ENCODE data around the gene URGCP.
A peak's percentile ranks its signal among the peaks of the same experiment; 100 is the strongest.

Gene URGCP, protein sequence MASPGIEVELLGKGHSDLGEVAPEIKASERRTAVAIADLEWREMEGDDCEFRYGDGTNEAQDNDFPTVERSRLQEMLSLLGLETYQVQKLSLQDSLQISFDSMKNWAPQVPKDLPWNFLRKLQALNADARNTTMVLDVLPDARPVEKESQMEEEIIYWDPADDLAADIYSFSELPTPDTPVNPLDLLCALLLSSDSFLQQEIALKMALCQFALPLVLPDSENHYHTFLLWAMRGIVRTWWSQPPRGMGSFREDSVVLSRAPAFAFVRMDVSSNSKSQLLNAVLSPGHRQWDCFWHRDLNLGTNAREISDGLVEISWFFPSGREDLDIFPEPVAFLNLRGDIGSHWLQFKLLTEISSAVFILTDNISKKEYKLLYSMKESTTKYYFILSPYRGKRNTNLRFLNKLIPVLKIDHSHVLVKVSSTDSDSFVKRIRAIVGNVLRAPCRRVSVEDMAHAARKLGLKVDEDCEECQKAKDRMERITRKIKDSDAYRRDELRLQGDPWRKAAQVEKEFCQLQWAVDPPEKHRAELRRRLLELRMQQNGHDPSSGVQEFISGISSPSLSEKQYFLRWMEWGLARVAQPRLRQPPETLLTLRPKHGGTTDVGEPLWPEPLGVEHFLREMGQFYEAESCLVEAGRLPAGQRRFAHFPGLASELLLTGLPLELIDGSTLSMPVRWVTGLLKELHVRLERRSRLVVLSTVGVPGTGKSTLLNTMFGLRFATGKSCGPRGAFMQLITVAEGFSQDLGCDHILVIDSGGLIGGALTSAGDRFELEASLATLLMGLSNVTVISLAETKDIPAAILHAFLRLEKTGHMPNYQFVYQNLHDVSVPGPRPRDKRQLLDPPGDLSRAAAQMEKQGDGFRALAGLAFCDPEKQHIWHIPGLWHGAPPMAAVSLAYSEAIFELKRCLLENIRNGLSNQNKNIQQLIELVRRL

DNA sequence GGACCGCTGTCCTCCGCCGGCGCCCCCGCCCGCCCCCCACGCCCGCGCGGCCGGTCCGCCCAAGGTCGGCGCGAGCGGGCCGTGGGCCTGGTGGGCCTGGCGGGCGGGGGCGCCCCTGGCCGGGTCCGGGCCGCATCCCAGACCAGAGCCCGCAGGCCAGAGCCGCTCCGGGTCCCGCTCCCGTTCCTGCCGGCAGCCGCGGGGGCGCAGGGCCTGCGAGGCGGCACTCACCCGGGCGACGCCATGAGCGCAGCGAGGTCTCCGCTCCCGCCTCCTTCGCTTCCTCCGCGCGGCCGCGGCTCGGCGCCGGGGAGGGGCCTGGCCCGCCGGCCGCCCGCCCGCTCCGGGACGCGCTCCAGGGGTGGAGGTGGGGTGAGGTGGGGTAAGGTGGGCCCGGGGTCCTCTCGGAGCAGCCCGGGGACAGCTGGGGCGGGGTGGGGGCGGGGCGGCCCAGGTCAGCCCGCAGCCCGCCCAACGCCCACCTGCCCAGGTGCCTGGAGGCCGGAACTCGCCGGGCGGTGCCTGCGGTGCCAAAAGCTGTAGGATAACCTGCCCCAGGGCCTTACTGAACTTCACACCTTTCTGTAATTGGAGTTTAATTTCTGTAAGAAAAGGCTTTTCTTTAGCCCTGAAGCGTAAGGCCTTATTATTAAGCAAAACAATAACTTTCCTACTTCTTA lies at the start of gene URGCP:
Gene URGCP, minus strand, starts transcription at position 266 of the 680 bp plus-strand sequence. Its CDS starts 21 bp downstream, at position 245.
- DNase-seq = peak; percentile 55

DNA sequence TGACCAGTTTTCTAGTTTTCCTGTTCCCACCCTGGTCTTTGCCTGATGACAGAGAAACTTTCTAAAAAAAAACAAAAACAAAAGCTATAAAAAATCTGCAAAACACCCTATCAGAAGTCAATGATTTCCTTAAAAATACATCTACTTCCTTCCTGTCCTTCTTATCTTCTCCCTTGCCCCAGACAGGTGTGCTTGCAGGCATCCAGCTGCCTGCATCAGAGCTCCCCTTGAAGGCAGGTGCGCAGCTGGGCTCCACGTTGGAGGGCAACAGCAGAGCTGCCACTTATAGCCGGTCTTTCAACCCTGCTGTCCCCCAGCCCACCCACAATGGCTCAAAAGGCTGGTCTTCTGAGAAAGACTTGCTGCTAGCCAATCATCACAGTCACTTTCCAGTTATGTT lies 49.6 kb upstream of the URGCP start:
- DNase-seq = no peak

DNA sequence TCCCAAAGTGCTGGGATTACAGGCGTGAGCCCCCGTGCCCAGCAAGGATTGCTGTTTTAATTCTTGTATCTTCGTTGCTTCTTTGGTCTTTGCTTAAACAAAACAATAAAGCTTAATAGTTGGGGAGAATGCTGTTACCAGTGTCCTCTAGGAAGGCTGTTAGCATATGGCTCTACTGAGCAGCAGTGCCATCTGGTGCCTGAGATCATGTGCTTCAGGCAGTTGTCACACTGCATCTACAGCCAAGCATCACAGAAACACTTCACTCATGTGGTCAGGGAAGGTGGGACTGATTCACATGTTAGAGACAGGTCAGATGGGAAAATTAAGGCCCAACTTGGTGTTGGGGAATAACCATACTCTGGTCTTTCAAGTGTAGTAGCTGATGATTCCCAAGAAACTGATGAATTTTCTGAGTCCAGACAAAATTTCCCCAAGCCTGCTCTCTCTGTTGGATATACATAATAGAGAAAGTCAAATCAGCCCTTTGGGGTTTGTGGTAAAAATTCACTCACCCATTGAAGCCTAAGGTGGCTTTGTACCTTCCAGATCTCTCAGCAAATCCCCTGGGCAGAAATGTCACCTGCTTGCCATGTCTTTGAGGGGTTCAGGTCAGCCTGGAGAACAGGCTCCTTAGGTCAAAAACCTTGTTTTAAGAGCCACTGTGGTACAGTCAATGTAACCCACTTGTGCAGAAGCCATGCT lies 48.3 kb upstream of the URGCP start:
- DNase-seq = peak; percentile 9

DNA sequence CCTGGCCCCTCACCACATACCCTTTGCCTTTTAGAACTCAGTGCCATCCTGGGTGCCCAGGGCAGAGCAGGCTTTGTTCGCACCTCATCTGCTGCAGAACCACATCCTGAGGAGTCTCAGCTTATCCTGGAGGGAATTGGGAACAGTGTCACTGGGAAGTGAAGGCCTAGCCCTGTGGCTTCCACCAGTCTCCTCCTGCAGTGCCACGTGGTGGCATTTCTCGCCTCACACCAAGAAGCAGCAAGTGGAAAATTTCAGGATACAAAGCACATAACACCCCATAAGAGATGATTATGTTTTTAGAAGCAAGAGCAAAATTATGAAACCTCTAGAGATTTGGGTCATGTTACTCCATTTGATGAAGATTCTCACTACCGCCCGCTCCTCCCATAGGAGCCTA lies 46.7 kb upstream of the URGCP start:
- DNase-seq = no peak

DNA sequence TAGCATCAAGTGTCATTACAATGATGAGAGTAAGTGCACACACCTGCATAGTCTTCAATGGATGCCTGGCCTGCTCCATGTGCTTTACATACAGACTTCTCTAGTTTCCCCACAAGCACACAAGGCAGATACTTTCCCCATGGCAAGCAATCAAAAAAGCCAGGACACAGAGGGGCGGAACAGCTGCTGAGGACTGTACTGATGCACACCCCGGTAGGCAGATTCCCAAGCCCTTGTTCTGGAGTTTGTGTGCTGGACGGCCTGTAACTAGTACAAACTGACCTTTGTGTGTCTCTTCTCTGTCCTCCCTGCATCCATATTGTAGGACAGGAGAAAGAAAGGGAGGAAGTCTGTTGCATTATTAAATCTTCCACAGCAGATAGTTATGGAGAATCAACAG lies 45.6 kb upstream of the URGCP start:
- no peak for DNase-seq

DNA sequence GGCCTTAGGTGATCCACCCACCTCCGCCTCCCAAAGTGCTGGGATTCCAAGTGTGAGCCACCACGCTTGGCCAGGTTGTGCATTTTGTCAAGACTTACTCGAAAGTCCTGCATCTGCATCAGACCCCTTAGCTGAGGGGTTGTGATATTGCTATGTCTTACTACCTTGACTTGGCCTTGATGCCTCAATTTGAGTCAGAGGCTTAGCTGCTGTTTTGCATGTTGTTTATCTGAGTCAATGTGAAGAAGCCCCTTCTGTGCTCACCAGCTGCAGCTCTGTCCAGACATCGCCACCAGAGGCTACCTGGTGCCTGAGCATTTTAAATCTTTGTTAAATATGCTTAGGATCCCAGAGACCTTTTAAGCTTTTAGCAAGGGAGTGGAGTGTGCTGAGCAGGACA lies 37.9 kb upstream of the URGCP start:
- no peak for DNase-seq

DNA sequence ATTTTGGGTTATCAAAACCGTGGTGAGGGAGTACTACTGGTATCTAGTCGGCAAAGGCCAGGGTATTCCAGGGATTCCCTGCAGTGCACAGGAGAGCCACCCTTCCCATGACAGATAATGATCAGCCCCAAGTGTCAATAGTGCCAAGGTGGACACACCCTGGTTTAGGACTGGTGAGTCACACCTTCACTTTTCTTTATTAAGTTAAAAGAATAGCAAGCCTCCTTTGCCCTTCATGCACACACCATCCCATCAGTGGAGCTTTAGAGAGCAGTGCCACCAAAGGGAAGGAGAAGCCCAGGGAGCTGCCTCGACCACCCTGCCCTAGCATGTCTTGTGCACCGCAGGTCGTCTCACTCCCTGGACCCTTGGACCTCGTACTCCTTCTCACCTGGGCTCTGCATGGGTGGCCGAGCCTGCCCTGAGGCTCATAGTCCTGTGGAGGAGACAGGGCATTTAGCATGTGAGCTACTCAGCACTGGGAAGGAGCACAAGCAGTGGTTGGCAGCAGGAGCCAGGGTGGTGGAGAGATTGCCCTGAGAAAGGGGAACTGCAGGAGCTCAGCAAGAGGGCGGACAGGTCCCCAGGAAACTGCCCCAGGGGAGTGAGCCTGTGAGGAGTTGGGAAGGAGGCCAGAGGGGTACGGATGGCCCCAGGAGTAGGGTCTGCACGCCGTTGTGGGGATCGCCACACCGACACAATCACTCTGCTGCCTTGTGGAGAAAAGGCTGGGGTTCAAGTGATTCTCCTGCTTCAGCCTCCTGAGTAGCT lies 37.2 kb upstream of the URGCP start:
- no peak for DNase-seq

DNA sequence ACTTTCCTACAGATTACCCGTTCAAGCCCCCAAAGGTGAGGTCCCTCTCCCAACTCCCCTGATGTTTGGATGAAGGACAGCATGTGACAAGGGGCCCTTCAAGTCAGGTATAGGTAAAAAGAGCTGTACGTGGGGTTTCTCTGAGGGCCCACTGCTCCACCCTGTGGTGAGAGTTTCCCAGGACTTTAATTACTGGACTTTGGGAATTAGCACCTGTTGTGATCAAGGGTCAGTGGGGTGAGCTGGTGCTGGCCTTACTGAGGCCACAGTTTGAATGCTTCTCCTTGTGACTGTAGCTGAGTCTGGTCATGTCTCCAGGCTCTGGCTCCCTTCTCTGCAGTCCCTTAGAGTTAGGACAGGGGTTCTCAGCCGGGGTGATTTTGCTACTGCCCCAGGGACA lies 36.6 kb upstream of the URGCP start:
- DNase-seq = no peak

DNA sequence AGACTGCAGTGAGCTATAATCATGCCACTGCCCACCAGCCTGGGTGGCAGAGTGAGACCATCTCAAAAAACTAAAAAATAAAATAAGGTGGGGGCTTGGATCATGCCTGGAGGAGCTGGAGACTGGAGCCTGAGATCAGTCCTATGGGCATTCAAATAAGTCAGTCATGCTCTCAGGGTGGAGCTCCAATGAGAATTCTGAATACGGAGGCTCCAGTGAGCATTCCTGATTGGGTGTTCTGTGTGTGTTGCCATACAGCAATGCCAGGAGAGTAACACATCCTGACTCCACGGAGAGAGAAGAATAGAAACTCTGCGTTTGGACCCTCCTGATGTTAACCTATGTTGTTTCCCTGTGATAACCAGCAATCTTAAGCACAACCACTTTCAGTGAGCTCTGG lies 35.9 kb upstream of the URGCP start:
- no peak for DNase-seq

DNA sequence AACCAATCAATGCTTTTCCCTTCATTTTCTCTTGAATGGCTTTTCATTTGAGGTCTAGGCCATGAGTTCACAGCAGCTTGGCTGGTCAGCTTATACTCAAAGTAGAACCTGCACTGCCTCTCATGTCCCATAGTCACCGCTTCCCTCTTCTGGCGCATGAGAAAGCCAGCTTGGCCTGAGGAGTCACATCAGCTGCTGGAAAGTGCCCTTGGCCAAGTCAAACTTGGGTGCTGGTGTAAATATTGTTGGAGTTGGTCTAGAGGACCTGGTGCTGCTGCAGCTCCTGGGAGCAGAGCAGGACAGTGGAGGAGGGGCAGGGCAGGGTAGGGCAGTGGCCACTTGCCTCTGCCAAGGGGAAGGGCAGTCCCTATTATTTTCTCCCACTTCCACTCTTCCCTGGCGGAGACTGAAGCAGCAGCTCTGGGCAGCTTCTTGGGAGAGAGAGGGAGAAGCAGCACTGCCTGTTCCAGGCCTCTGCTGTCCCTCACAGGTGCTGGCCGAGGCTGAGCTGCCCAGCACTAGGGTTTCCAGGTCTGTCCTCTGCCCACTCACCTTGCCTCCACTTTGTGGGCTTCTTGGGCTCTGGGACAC lies 32.6 kb upstream of the URGCP start:
- DNase-seq = no peak

DNA sequence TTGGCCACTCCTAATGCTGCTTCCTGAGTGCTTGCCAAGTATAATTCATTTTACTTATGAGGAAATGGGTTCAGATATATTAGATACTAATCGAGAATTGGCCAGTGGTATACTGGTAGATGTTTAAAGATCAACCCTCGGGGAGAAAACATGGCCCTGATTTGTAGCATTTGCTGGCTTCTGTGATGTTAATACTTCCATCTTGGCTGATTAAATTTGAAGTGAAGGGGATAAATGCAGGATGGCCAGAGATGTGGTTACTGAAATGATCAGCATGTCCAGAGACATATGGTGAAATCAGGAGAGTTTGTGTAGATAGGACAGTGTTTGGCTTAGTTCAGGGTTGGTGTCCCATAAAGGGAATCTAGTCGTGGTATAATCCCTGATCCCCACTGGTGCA lies 31.0 kb upstream of the URGCP start:
- DNase-seq = no peak

DNA sequence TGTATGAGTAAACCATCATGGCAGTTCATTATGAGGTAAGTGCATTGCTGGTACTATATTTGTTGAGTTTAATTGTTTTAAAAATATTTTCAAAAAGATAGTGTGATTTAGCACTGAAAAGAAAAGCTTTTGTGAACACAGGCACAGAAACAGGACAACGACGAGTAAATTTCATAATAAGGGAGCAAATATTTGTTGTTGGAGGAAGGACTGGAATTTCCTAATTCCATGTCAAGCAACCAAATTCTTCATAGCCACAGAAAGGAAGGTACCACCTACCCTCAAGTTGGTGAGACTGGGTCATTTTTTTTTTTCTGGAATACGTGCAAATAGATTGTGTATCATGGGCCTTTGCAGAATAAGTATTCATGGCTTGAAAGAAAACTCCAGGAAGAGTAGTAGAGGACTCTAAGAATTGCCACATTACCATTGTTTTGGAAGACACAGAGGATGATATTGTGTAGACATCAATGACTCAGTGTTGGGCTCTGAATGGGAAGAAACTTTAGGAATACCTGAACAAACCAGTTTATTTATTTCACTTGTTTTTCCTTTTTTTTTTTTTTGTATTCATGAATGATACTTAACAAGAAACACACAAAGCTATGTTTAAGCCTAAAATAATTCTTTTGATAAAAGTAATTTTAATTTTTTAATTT lies 27.6 kb upstream of the URGCP start:
- no peak for DNase-seq

DNA sequence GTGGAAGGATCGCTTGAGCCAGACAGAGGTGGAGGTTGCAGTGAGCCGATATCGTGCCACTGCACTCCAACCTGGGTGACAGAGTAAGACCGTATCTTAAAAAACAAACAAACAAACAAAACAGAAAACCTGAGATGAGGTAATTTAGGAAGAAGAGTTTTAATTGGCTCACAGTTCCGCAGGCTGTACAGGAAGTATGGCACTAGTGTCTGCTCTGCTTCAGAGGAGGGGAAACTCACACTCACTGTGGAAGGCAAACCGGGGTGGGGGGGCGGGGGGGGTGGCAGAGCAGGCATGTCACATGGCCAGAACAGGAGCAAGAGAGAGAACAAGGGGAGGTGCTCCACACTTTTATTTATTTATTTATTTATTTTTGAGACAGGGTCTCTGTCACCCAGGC lies 24.9 kb upstream of the URGCP start:
- DNase-seq = no peak

DNA sequence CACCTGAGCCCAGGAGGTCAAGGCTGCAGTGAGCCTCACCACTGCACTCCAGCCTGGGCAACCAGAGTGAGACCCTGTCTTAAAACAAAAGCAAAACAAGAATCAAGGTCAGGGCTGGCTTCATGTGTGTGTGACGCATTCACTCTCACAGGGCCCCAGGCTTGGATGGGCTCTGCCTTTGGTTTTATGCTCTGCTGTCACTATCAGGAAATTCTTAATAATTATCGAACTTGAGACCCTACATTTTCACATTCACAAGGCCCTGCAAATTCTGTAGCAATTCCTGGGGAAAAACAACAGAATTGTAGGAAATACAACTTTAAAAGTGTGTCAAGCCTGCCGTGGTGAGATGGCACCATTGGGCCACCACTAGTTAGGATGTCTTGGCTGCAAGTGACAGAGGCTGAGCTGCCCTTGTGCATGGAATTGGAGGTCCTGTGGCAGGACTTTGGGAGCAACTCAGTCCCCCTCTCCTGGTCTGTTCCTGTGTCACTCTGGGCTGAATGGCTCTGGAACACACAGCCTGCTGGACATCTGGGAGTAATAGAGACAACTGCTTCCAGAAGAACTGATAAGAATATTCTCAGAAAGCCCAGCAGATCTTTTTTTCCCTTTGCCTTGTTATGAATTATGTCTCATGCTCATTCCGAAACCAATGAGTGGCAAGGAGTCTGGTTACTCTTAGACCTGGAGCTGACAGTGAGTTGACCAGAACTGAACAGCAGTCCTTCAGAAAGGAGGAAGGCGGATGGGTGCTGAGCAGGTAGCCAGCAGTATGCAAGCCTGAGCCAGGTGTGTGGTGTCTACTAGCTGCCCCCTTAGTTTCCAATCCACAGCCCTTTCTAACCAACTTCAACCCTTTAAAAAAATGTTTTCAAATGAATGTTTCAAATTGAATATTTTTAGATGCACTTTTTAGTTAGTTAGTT lies 23.4 kb upstream of the URGCP start:
- no peak for DNase-seq

DNA sequence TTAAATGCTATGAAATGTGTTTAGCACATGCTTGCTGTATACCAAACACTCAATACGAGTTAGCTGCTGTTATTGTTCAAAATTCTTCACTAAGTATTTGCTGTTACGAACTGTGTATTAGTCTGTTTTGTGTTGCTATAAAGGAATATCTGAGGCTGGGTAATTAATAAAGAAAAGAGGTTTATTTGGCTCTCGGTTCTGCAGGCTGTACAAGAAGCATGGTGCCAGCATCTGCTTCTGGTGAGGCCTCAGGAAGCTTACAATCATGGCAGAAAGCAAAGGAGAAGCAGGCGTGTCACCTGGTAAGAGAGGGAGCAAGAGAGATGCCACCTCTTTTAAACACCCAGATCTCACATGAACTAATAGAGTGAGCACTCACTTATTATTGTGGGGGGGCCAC lies 21.4 kb upstream of the URGCP start:
- DNase-seq = no peak

DNA sequence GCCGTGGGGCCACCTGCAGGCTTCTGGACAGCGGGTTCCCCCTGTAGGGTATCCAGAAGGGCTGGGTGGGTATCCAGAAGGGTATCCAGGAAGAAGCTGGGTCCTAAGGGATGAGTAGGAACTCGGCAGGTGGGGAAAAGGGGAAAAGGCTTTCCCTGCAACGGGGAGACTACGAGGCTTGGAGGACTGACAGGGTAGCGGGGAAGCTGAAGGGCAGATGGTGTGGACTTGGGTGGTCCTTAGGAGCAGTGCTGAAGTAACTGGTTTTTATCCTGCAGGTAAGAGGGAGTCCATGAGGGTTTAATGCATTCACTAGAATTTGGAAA lies 20.4 kb upstream of the URGCP start:
- DNase-seq = no peak

DNA sequence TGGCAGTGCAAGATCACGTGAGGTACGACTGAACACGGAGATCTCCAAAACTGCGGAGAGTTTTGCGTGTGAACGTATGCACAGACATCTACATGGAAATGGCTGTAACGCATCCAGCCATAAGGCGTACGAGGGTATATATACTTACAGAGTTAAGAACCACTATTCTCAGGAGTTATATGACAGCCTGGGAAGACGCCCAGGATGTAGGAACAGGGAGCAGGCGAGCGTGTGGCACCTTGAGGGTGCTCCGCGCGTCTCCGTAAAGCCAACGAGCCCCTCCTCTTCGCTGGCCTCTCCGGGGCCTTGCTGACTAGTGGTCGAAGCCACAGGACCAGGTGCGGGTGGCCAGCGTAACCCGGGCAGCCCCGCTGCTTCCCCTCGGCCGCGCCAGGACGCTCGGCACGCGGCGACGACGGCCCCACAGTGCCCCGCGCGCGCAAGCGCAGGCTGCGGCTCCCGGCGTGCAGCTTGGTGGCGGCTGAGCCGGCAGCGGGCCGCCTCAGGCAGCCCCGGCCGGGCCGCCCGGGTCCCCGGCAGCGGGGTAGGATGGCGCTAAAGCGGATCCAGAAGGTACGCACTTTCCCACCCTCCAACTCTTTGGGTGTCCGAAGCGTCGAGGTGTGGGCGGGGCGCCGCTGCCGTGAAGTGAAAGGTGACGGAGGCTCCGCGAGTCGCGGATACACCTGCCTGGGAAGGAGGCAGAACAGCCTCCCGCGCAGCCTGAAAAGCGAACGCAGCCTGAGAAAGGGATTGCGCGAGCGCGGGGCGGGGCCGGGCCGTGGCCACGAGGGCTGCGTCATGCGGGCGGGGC lies 19.8 kb upstream of the URGCP start, which contains the start of gene UBE2D4:
Gene UBE2D4, plus strand, starts transcription at position 453 of the 814 bp plus-strand sequence. Its CDS starts 97 bp downstream, at position 550.
- peak; percentile 87 for DNase-seq

DNA sequence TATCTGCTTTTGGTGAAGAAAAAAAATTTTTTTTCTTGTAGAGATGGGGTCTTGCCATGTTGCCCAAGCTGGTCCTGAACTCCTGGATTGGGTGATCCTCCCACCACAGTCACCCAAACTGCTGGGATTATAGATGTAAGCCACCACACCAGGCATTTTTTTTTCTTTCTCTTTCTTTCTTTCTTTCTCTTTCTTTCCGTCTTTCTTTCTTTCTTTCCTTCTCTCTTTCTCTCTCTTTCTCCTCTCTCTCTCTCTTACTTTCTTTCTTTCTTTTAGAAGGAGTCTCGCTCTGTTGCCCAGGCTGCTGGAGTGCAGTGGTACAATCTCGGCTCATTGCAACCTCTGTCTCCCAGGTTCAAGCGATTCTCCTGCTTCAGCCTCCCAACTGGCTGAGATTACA lies 16.3 kb upstream of the URGCP start:
- DNase-seq = no peak

DNA sequence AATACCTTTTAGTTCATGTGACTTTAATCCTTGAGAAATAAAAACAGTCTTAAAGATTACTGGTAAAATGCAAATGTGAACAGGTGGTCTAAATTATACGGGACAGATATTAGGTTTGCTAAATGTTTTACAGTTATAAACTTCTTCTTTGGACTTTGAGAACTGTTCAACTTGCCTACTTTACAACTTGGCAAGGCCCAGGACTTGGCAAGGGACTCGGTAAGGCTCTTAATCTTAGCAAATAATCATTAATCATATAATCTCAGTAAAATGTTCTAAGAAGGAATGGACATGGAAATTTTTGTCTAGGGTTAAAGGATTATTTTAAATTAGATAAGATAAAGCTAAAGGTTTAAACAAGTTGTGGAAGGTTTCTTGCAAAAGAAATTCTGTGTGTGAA lies 15.0 kb upstream of the URGCP start:
- DNase-seq = no peak
